Fibroblast of upper back skin (primary cell): Measurements from ENCODE around the gene GUK1.
"Not testable (repeated sequence)": the region's sequence is repeated elsewhere in the genome, so short reads cannot be mapped to it uniquely, and the experiment has no call there.

ENCODE experiments used
- DNase-seq: peaks from one replicate; pipeline ENCODE4 v3.0.0-alpha.2; 2013

GUK1 gene

DNA sequence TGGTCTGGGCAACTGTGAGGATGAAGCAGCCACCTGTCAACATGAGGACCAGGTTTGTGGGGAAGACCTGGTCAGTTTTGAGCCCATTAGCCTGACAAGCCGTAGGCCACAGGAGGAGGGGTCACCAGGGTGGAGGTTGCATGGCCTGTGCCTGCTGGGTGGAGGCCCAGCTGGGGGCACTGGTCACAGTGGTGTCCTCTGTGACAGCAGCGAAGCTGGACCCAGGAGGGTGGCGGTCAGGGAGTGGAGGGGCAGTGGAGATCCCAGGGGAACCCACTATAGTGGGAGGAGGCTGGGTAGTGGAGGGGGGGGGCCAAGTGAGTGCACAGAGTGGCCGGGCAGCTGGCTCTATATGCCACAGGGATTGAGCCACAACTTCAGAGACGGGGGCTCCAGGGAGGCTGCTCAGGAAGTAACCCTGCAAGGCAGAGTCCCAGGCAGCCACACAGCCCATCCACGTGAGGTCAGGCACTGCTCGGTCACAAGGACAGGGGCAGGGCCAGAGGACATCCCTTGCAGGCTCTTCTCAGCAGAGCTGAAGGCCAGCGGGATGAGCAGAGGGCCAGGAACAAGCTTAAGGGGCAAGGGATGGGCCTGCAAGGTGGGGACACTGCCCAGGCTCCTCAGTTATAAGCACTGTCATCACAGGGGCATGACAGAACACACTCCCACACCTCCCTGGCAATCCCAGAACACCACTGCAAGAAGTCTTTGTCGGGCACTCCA, 34.6 kb upstream of the GUK1 start:
- no peak for DNase-seq

GRCh38 chr1:228105996-228106799, 33.9 kb upstream of the GUK1 start:
- no peak for DNase-seq

DNA sequence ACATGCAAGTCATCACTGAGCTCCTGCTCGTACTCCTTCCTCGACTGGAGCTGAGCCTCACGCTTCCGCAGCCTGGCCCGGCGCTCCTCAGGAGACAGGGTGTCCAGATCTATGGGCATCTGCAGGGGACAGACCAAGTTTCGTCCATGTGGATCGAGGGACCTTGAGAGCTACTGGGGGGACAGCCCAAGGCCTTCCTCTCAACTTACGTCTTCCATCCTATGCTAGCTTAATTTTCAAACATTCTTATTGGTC, 33.4 kb upstream of the GUK1 start:
- no peak for DNase-seq

- DNase-seq, result no peak
These were observed 32.4 kb upstream of the GUK1 start for GRCh38 chr1:228107636-228108035.

- no peak for DNase-seq
These were observed 31.9 kb upstream of the GUK1 start for GRCh38 chr1:228108055-228108690.

DNA sequence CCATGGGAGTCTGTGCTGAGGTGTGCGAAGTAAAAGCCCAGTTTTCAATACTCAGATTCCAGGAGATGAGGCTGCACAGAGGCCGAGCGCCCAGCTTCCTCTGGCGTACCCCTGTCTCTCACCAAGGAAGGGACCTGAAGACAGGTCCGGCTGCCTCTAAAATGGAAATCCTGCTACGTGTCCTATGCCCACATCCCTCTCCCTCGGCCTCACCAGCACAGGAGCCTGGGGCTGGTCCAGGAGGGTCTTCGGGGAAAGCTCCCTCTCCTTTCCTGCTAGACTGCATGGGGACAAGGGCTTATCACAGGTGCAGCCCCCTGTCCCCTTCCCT, 31.4 kb upstream of the GUK1 start:
- no peak for DNase-seq

DNA sequence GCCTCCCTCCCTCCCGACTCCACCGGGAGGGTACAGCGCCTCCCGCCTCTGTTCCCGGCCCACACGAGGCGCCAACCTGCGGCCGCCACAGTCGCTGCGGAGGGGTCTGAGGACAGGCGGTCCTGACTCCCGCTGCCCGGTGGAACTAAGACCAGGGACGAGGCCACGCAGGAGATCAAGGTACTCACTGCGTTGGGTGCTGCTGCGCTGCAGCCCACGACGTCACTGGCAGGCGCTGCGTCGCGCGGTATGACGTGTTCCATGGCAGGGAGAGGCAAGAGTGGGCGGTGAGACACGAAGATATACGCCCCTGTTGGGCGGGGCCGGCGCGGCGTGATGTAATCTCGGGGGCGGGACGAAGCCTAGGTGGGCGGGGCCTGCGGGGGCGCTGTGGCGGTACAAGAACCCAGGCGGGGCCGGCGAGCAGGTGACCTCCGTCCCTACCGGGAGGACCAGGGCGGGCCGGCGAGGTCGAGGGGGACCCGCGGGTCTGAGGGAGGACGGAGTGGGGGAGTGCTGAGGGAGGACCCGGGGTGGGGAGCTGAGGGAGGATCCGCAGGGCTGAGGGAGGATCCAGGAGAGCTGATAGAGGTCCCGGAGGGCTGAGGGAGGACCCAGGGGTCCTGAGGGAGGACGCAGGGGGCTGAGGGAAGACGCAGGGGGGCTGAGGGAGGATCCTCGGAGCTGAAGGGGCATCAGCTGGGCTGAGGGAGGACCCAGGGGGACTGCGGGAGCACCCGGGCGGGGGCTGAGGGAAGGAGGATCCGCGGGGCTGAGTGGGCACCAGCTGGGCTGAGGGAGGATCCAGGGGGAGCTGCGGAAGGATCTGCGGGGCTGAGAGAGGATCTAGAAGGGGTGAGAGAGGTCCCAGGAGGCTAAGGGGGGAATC, 30.8 kb upstream of the GUK1 start, which contains the start of gene MRPL55:
Gene MRPL55 (minus strand): TSS at position 227 of the 889 bp plus-strand sequence. CDS start 1,039 bp downstream, outside the sequence.
- DNase-seq, result peak; percentile 95

GRCh38 chr1:228109962-228110488, 30.1 kb upstream of the GUK1 start:
- no peak for DNase-seq

DNA sequence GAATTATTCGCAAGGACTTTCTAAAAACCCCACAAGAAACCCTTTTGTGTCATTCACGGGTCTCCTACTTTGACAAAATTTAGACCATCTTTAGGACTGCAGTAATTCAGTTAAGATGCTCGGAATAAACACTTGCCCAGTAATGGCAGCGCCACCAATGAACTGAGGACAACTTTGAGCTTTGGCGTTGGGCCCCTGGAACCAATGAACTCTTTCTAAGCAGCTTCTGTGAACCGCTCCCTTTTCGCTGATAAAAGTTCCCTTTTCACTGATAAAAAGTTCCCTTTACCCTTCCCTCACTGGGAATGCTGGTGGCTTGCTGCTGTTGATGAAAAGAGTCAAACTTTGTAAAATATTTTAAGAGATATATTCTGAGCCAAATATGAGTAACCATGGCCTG, 29.5 kb upstream of the GUK1 start:
- no peak for DNase-seq

DNA sequence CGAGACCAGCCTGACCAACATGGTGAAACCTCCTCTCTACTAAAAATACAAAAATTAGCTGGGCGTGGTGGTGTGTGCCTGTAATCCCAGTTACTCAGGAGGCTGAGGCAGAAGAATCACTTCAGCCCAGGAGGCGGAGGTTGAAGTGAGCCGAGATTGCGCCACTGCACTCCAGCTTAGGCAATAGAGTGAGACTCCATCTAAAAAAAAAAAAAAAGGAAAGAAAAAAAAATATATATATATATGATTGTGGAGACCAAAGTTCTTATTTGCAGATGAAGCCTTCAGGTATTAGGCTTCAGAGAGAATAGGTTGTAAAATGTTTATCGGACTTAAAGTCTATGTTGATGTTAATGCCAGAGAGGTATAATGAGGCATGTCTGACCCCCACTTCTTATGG, 28.8 kb upstream of the GUK1 start:
- not testable (repeated sequence) for DNase-seq

GRCh38 chr1:228112167-228112566, 27.9 kb upstream of the GUK1 start:
- no peak for DNase-seq

GRCh38 chr1:228112617-228113016, 27.5 kb upstream of the GUK1 start:
- DNase-seq, result no peak

DNA sequence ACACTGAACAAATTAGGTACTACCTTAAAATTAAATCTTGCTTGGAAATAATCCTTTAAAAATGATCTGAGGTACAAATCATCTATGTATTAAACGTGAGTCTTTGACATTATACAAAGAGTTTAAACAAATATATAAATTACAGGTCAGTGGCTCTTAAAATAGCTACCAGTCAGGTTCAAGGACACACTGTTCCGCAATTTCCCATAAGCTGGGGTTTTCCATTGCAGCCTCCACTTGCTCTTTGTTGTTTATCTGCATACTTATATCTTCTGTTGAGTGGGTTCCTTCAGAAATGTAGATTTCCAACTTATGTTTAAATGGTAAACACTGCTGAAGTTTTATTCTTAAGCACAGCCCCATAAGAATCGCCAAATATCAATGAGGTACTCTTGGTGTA, 25.3 kb upstream of the GUK1 start:
- no peak for DNase-seq

- no peak for DNase-seq
These were observed 22.7 kb upstream of the GUK1 start for GRCh38 chr1:228117335-228117734.

- DNase-seq, result no peak
These were observed 22.0 kb upstream of the GUK1 start for GRCh38 chr1:228118040-228118439.

GRCh38 chr1:228120351-228120750, 19.7 kb upstream of the GUK1 start:
- DNase-seq, result no peak

DNA sequence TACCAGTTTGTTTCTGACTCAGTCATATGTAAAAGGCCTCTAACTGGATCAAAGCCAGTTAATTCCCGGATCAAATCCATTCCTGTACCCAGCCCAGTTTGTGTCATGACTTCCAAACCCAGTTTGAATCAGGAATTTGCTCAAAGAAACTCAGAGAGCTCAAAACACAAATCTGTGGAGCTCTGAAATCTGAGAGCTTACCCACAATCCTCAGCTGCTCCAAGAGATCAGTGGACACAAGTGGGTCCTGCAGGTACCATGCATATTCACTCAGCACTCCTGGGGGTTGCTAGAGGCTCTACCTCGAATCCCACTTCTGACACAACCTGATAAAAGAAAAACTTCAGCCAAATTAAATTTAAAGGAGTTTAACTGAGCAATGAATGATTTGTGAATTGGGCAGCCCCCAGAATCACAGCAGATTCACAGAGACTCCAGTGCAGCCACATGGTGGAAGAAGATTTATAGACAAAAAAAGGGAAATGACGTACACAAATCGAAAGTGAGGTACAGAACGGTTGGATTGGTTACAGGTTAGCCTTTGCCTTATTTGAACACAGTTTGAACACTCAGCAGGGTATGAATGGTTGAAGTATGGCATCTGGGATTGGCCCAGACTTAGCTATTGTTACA, 19.1 kb upstream of the GUK1 start:
- no peak for DNase-seq

DNA sequence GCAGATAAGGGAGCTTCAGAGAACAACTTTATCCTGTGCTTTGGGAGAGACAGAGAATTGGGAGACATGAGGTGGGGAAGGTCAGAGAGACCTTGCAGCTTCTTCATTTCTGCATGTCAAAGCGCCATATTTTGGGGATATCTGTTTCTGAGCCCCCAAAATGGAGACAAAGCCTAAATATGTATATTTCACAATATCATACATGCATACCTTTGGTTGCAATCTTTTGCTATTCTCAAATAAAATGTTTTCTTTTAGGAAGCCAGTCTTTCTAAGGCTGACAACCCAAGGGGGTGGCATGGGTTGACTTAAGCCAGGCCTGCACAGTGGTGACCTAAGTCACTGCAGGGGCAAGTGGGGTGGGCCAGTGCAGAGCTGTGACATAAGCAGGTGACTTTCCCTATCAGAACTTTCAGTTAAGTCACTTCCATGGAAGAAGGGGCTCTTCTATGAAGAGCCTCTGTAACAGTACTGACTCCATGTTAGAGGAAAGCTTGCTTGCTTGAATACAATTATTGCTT, 17.1 kb upstream of the GUK1 start:
- DNase-seq, result no peak

- no peak for DNase-seq
These were observed 16.6 kb upstream of the GUK1 start for GRCh38 chr1:228123505-228123904.

- no peak for DNase-seq
These were observed 14.9 kb upstream of the GUK1 start for GRCh38 chr1:228125185-228125584.

GRCh38 chr1:228131766-228132165, 8.3 kb upstream of the GUK1 start:
- DNase-seq, result no peak

DNA sequence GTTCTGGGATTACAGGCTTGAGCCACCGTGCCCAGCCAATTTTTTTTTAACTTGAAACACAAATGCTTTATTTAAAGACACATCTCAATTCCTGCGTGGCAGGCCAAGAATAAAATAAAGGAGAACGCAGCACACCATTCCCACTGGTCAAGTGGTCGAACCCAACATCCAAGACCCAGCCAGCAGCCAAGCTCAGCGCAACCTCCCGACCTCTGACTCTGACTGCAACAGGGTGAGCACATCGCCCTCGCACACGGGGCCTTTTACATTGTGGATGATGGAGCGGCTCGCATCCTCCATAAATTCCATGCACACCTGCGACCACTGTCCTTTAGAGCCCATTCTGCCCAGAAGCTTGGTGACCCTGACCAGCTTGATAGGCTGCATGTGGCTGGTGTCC, 5.5 kb upstream of the GUK1 start:
- DNase-seq, result no peak
